Right lobe of liver (tissue), 6 donors: ENCODE data around the gene PRAC2. TPM values are rescaled to one million over a fixed set of nuclear protein-coding genes. Genes with fewer than 3 reads are reported as not detected.

Experiments
- ATAC-seq, 4 donors: fragments of 200-7000 bp; cut with Tn5 transposase; one replicate each; pipeline ENCODE4 v1.9.1; 2020; ENCODE audit warnings: mild to moderate bottlenecking in 4 of 4, moderate library complexity in 4 of 4
- DNase-seq, 3 donors: peaks; one replicate each; pipeline ENCODE4 v3.0.0-alpha.2; 2020
- H3K27ac ChIP-seq, 3 donors: fragments of 200-600 bp; one replicate each; pipeline ENCODE4 v1.8.0; 2022
- H3K27me3 ChIP-seq, 2 donors: fragments of 200-600 bp; one replicate each; pipeline ENCODE4 v1.8.0; 2022
- H3K36me3 ChIP-seq, 4 donors: fragments of 200-600 bp; sonication (generic) in 1 of 4; one replicate each; pipeline versions ENCODE4 v1.5.1 to v1.8.0; 2017 to 2022; ENCODE audit warnings: control low read depth in 1 of 4
- H3K4me1 ChIP-seq, 4 donors: fragments of 200-600 bp; sonication (generic) in 1 of 4; one replicate each; pipeline versions ENCODE4 v1.5.1 to v1.8.0; 2017 to 2022; ENCODE audit warnings: control low read depth in 1 of 4
- H3K4me3 ChIP-seq, 3 donors: fragments of 200-600 bp; one replicate each; pipeline ENCODE4 v1.8.0; 2022
- H3K9me3 ChIP-seq, 4 donors: fragments of 200-600 bp; sonication (generic) in 1 of 4; one replicate each; pipeline versions ENCODE4 v1.5.1 to v1.8.0; 2017 to 2022; ENCODE audit warnings: control low read depth in 1 of 4
- POLR2A ChIP-seq: fragments of 450-650 bp; IDR thresholded peaks from one replicate; pipeline ENCODE4 v1.6.1; 2017; ENCODE audit warnings: antibody characterized with exemption, mild to moderate bottlenecking
- WGBS: methylation state at CpG from one replicate; pipeline ENCODE4 v1.1.6; 2018; ENCODE audit warnings: low coverage, low lambda C conversion rate; ENCODE audit not compliant: insufficient coverage; ENCODE audit errors: missing lambda C conversion rate; 5-methylcytosine and 5-hydroxymethylcytosine counted together
- intact Hi-C, 2 donors: fragments of 100-400 bp; cut with DNase I; formaldehyde crosslinking; loops; one replicate each; pipeline versions ENCODE4 v1.11.2 to v1.14.1; 2022
- long read RNA-seq: library from polyadenylated mRNA; unstranded; transcript quantifications from one replicate; pipeline ENCODE4 v2.0.0, GENCODE V29; 2019
- total RNA-seq, 6 experiments: library from RNA; depleted of rRNA in 2 of 6; stranded (reverse); fragments of >200 nt in 2 of 6; fragmentation: NEBNext Ultra II Directional in 3 of 6; extraction: Animal tissue kit (Norgen Biotek cat#: 25700) in 3 of 6; gene quantifications; one replicate each; pipeline versions ENCODE4 v1.1.0 to v1.2.4, GENCODE V29; 2016 to 2023
- TF ChIP-seq, protein P1 (sequence below), 4 donors: fragments of 200-600 bp in 3 of 4; fragments of 450-650 bp in 1 of 4; IDR thresholded peaks; one replicate each; pipeline versions ENCODE4 v1.5.1 to v1.8.0; 2016 to 2022; ENCODE audit warnings: antibody characterized with exemption in 4 of 4, mild to moderate bottlenecking in 2 of 4
- donor health status: DM: no; HTN: yes; CAD: no.
- donor health status: DM: no; HTN: no; CAD: no.
- donor health status: DM: no; HTN: no; CAD: no.
- donor health status: DM: no; HTN: yes; CAD: no.
- donor health status: DM: no; HTN: yes; CAD: no.

The PRAC2 gene
- not detected for total RNA-seq
- long read RNA-seq, result 0 reads

DNA sequence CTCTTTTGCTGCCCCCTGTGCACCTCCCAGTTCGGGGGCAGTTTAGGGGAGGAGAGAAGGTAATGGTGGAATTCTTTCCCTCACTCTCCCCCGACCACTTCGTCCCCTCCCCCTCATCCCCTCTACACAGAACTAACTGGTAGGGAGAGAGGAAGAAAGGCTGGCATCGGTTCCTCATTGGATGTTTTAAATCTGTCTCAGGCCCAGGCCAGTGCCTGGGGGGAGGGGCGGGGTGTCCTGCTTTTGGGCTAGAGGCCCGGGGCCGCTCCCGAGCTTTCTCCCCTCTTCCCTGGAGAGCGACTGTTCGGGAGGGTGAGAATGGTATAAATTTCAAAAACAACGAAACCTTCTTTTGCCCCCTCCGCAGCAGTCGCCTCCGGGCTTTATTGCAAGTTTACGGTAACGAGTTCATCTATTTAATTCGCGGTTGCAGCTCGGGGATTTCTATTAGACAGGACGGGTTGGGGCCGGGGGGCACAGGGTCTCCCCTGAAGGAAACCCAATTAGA is at the start of gene PRAC2:
Gene PRAC2 (plus strand): TSS at position 271 of the 508 bp plus-strand sequence. CDS start 1,226 bp downstream, outside the sequence.
- ATAC-seq, result no peak
- WGBS, result 3% methylated on average over 18 of the region's 21 CpGs
- Histone ChIP-seq H3K9me3 (no peaks in the 10 kb centered on the region), H3K27me3 (peaks cover 30 to 81% of the 10 kb centered on the region in 2 donors), H3K27ac (no peak within 1 kb of the TSS), H3K4me3 (no peak within 1 kb of the TSS), H3K36me3 (no peaks in the 10 kb centered on the region), H3K4me1 (peaks cover 0 to 9% (median 0%) of the 10 kb centered on the region in 4 donors)
- intact Hi-C loops, result loop anchor here in 1 of 2 donors (5.0 to 10.0 kb wide), 2 partner anchors 62 to 159 kb away; no protein-coding TSS in a partner anchor
- TF ChIP-seq POLR2A, result no peak
- TF ChIP-seq, protein P1, sequence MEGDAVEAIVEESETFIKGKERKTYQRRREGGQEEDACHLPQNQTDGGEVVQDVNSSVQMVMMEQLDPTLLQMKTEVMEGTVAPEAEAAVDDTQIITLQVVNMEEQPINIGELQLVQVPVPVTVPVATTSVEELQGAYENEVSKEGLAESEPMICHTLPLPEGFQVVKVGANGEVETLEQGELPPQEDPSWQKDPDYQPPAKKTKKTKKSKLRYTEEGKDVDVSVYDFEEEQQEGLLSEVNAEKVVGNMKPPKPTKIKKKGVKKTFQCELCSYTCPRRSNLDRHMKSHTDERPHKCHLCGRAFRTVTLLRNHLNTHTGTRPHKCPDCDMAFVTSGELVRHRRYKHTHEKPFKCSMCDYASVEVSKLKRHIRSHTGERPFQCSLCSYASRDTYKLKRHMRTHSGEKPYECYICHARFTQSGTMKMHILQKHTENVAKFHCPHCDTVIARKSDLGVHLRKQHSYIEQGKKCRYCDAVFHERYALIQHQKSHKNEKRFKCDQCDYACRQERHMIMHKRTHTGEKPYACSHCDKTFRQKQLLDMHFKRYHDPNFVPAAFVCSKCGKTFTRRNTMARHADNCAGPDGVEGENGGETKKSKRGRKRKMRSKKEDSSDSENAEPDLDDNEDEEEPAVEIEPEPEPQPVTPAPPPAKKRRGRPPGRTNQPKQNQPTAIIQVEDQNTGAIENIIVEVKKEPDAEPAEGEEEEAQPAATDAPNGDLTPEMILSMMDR (IDR thresholded peaks at IDR 0.05), result no peak
- DNase-seq, result no peak

DNA sequence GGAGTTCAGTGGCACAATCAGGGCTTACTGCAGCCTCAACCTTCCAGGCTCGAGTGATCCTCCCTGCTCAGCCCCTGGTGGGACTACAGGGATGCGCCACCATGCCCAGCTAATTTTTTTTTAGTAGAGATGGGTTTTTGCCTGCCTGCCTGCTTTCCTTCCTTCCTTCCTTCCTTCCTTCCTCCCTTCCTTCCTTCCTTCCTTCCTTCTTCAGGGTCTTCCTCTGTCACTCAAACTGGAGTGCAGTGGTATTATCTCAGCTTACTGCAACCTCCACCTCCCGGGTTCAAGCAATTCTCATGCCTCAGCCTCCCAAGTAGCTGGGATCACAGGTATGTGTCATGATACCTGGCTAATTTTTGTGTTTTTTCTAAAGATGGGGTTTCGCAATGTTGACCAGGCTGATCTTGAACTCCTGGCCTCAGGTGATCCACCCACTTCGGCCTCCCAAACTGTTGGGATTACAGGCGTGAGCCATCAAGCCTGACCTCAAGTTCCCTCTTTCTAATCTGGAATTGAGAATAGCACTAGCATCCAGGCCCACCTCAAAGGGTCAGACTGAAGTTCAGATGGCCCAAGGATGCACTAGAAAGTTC is 45.9 kb upstream of the PRAC2 start:
- Histone ChIP-seq H3K4me1 (peaks cover 0 to under 1% (median 0%) of the 10 kb centered on the region in 4 donors), H3K36me3 (no peaks in the 10 kb centered on the region), H3K9me3 (no peaks in the 10 kb centered on the region), H3K27ac (no peak overlapping the region), H3K27me3 (no peaks in the 10 kb centered on the region), H3K4me3 (no peak overlapping the region)
- ATAC-seq, result no peak
- intact Hi-C loops, result loop anchor here in 1 of 2 donors (10.0 kb wide), 2 partner anchors 108 to 208 kb away; no protein-coding TSS in a partner anchor
- DNase-seq, result no peak
- no peak for TF ChIP-seq POLR2A
- TF ChIP-seq, protein P1 (IDR thresholded peaks at IDR 0.05), result no peak
- WGBS, result 45% methylated on average over 6 of the region's 6 CpGs

DNA sequence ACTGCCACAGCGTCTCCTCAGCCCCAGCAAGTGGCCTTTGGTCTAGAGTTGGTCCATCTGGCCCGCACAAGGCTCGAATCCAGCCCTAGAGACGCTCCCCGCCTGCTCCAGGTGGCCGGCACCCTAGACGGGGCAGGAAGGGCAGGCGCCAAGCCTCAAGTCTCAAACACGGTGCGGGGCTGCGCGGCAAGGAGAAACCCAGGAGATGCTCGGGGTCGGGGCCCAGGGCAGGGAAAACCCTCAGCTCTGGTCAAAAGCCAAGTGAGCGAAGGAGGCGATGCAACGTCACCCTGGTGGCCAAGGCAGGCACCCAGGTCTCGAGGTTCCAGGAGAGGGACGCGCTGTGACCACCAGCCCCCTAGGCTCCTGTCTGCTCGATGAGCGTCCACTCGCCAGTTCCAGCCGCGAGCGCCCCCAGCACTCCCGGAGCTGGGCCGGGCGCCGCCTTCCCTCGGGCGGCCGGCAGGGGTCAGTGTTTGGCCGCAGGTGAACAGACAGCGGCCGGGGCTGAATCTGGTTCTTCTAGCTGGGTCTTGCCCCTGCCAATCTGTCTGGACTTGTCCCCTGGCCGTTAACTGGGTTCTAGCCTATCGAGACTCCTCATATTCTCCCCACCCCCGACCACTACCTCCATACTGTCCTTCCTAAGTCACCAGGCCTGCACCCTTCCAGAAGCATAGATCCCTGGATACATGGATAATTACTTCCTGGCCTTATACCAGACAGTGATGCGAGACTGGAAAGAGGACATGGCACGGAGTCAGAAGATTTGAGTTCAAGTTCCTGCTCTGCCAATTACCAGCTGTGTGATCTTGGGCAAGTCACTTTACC is 44.6 kb upstream of the PRAC2 start:
- intact Hi-C loops, result loop anchor here in 1 of 2 donors (10.0 kb wide), 2 partner anchors 106 to 206 kb away; no protein-coding TSS in a partner anchor

DNA sequence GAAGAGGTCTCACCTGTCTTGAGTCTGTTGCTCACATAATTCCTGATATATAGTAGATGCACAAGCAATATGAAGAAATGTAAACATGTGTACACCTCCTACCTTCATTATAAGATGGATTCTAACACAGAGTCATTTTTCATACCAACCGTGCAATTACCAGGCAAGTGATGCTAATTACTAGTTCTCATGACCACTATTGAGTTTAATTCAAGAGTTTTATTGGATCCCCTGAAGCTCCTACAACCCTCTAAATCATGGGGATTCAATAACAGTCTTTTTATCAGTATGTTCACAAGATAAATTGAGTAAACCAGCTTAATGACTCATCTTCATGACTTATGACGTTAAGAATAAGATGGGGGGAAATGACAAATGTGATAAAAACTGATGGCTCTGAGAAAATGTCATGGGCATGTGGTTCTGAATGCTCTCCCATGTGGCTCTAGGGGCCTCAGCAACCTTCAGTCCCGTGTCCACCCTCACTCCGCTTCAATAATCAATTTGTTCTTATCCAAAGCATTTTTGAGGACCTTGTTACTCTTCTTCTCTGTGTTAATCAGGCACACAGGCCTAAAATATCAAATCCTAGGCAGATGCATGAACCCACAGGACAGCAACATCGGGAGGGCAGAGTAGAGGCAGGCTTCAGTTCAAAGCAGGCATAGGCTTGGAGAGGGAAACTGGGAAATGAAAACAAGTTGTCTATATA is 43.4 kb upstream of the PRAC2 start:
- Histone ChIP-seq H3K4me1 (no peaks in the 10 kb centered on the region), H3K4me3 (no peak overlapping the region), H3K9me3 (no peaks in the 10 kb centered on the region), H3K27ac (no peak overlapping the region), H3K36me3 (no peaks in the 10 kb centered on the region), H3K27me3 (no peaks in the 10 kb centered on the region)
- DNase-seq, result no peak
- intact Hi-C loops, result loop anchor here in 1 of 2 donors (10.0 kb wide), 2 partner anchors 105 to 205 kb away; no protein-coding TSS in a partner anchor
- ATAC-seq, result no peak
- TF ChIP-seq, protein P1 (IDR thresholded peaks at IDR 0.05), result no peak
- no peak for TF ChIP-seq POLR2A
- WGBS, result 77% methylated on average over 5 of the region's 5 CpGs

More for the DNA sequence above, 44.6 kb upstream of the PRAC2 start:
- Histone ChIP-seq H3K4me1 (no peaks in the 10 kb centered on the region), H3K36me3 (no peaks in the 10 kb centered on the region), H3K4me3 (no peak overlapping the region), H3K27me3 (no peaks in the 10 kb centered on the region), H3K9me3 (no peaks in the 10 kb centered on the region), H3K27ac (no peak overlapping the region)
- DNase-seq (peak; percentile 66 to 70 (median 67)), ATAC-seq (peak; percentile 93 to 98 (median 96))
- TF ChIP-seq, protein P1 (IDR thresholded peaks at IDR 0.05), result peak in 3 of 4 donors; percentile 83 to 96 (median 95)
- no peak for TF ChIP-seq POLR2A
- 5% methylated on average over 8 of the region's 41 CpGs for WGBS
